ENCODE data around the gene SOCS7. TPM values are rescaled to one million over a fixed set of nuclear protein-coding genes. Genes with fewer than 3 reads are reported as not detected.

Gene SOCS7
- total RNA-seq, 1 donor from 2014 or later = 19.0 TPM

Other genes starting within 250 kb of the SOCS7 start
- not detected in 2 replicates for gene TBC1D3E, start 223.9 kb upstream of the SOCS7 start, total RNA-seq
- not detected in 2 replicates for gene TBC1D3, start 159.3 kb upstream of the SOCS7 start, total RNA-seq
- gene MRPL45, start 54.7 kb upstream of the SOCS7 start, total RNA-seq = 26.0 and 26.8 TPM in 2 replicates
- not detected in 2 replicates for gene GPR179, start 7.9 kb upstream of the SOCS7 start, total RNA-seq
- 2.1 and 2.6 TPM in 2 replicates for gene ARHGAP23, start 76.6 kb downstream of the SOCS7 start, total RNA-seq

All from T-helper 1 cell treated with Interleukin-12 subunit alpha and Interleukin-12 subunit beta and Interleukin-4 antibody, amounts not matched to agents 30 ng/mL and 1 ng/mL, for 36 hours (primary cell).